HG02840 (cell line): ENCODE results near the gene SPHK1.

ENCODE experiments used
- ATAC-seq: cut with Tn5 transposase; IDR thresholded peaks from one replicate; pipeline ENCODE4 v1.9.1; 2021; ENCODE audit warnings: mild to moderate bottlenecking, moderate library complexity, moderate number of reproducible peaks; ENCODE audit not compliant: unreplicated experiment, low FRiP score

The SPHK1 gene

GRCh38 chr17:76428511-76428910 is 44.1 kb downstream of the SPHK1 start:
- ATAC-seq: no peak

GRCh38 chr17:76431509-76431908 is 47.1 kb downstream of the SPHK1 start:
- ATAC-seq: no peak

- no peak for ATAC-seq
Observed at GRCh38 chr17:76432004-76432403, 47.6 kb downstream of the SPHK1 start.

- ATAC-seq: no peak
Observed at GRCh38 chr17:76432712-76433336, 48.4 kb downstream of the SPHK1 start.

GRCh38 chr17:76433693-76434092 is 49.3 kb downstream of the SPHK1 start:
- ATAC-seq: no peak

- ATAC-seq: no peak
Observed at GRCh38 chr17:76434870-76435269, 50.5 kb downstream of the SPHK1 start.

- no peak for ATAC-seq
Observed at GRCh38 chr17:76435751-76436150, 51.3 kb downstream of the SPHK1 start.
